LNCaP clone FGC (cell line): ENCODE data around the gene ZNF768.

Experiments used
- DNase-seq: peaks from one replicate; pipeline ENCODE4 v3.0.0-alpha.2; 2011; ENCODE audit warnings: low read depth
- H3K4me3 ChIP-seq: 2 replicates; pipeline ENCODE4 v1.5.1; 2011; ENCODE audit warnings: mild to moderate bottlenecking, low read depth, low read length, control low read depth
- TF ChIP-seq, protein P1 (sequence below): IDR thresholded peaks from 2 replicates; pipeline ENCODE4 v1.5.1; 2012; ENCODE audit warnings: mild to moderate bottlenecking; ENCODE audit not compliant: control insufficient read depth, insufficient read depth; ENCODE audit errors: extremely low read depth

ZNF768 gene

DNA sequence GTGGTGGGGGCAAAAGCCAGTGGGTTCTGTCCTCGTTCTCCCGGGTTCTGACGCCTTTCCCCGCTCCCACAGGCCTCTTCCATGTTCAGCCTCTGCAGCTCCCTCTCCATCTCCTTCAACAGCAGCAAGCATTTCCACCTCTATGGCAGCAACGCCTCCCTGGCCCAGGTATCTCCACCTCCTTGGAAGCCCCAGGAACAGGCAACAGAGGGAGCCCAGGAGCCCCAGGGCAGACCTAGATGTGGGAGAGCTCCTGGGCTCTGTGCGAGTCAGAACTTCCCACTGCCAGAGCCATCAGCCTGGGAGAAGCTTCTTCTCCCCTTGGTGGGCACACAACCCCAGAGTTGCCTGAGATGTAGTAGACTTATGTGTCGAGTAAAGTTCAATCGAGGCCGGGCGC, 7.8 kb downstream of the ZNF768 start:
- H3K4me3 ChIP-seq: no peak overlapping the region
- TF ChIP-seq, protein P1, sequence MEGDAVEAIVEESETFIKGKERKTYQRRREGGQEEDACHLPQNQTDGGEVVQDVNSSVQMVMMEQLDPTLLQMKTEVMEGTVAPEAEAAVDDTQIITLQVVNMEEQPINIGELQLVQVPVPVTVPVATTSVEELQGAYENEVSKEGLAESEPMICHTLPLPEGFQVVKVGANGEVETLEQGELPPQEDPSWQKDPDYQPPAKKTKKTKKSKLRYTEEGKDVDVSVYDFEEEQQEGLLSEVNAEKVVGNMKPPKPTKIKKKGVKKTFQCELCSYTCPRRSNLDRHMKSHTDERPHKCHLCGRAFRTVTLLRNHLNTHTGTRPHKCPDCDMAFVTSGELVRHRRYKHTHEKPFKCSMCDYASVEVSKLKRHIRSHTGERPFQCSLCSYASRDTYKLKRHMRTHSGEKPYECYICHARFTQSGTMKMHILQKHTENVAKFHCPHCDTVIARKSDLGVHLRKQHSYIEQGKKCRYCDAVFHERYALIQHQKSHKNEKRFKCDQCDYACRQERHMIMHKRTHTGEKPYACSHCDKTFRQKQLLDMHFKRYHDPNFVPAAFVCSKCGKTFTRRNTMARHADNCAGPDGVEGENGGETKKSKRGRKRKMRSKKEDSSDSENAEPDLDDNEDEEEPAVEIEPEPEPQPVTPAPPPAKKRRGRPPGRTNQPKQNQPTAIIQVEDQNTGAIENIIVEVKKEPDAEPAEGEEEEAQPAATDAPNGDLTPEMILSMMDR: no peak
- DNase-seq: no peak

DNA sequence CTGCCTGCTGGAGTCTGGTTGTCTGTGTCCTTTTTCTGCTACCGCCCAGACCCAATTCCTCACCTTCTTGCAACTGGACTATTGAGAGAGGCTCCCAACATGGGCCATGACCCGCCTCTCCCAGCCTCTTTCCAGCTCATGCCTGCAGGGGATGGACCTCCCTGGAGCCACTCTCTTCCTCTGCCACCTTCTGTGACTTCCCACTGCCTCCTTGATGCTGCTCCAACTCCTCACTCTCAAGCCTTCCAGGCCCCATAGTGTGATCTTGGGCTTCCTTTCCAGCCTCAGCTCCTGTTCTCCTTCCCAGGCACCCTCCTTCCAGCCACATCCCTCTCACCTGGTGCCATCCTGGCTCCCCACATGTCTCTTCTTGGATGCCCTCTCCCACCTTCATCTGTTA, 11.1 kb downstream of the ZNF768 start:
- DNase-seq: no peak
- TF ChIP-seq, protein P1: no peak

DNA sequence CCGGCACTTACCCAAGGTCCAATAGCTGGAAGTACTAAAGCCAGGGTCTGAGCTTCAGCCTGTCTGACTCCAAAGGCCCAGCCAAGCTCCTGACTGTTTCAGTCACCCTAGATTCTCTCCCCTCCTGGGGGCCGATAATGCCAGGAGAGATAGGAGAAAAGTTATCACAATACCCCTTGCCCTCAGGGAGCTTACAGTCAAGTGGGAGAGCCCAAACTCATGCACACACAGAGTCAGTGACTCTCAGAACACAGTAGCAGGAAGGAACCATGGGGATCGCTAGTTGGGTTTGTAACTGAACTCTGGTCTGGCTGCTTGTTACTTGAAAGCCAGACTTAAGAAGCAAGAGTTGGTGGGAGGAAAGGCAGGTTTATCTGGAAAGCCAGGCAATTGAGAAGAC, 14.9 kb downstream of the ZNF768 start:
- TF ChIP-seq, protein P1: no peak
- H3K4me3 ChIP-seq: no peak overlapping the region
- DNase-seq: no peak

More for the DNA sequence above, 11.1 kb downstream of the ZNF768 start:
- H3K4me3 ChIP-seq: no peak overlapping the region

DNA sequence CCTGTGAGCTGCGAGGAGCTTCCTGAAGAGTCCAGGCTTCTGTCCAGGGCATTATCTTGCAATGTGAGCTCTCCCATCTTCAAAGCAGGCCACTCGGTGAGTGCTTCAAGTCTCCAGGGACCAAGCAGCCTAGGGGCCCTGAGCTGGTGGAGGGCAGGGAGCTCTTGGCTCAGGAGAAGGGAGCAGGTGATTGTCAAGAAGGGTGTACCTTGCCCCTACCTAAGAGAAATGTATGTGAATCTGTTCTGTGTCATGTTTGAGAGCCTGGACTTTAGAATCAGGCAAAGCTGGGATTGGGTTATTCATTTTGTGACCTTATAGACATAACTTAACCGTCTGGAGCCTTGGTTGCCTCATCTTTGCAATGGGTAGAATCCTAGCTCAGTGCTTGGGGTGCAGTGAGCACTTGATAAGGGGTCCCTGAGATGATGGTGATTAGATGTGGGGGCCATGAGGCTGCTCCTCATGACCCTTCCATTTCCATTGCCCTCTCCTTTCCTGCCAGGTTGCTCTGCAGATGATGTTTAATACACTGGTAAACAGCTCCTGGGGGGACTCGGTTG, 15.9 kb downstream of the ZNF768 start:
- TF ChIP-seq, protein P1: no peak
- DNase-seq: no peak

GRCh38 chr16:30509081-30509765, 17.1 kb downstream of the ZNF768 start:
- no peak for DNase-seq
- TF ChIP-seq, protein P1: no peak
- H3K4me3 ChIP-seq: no peak overlapping the region

More for the DNA sequence above, 15.9 kb downstream of the ZNF768 start:
- H3K4me3 ChIP-seq: no peak overlapping the region

- no peak for DNase-seq
- TF ChIP-seq, protein P1: no peak
- no peak overlapping the region for H3K4me3 ChIP-seq
These were observed 22.7 kb downstream of the ZNF768 start for GRCh38 chr16:30503403-30504296.
